WERI-Rb-1 (cell line): ENCODE measurements around the gene IQUB.
"Not testable (repeated sequence)": the region's sequence is repeated elsewhere in the genome, so short reads cannot be mapped to it uniquely, and the experiment has no call there.

Experiments
- DNase-seq: peaks from one replicate; pipeline ENCODE4 v3.0.0-alpha.2; 2020
- H3K27ac ChIP-seq: fragments of 250-450 bp; sonication (Bioruptor Pico); 2 replicates; pipeline ENCODE4 v1.5.1; 2020; ENCODE audit warnings: mild to moderate bottlenecking, moderate library complexity
- H3K27me3 ChIP-seq: fragments of 250-450 bp; sonication (Bioruptor Pico); 2 replicates; pipeline ENCODE4 v1.5.1; 2021; ENCODE audit warnings: mild to moderate bottlenecking, low read depth, moderate library complexity; ENCODE audit not compliant: insufficient read depth, severe bottlenecking
- H3K36me3 ChIP-seq: fragments of 250-450 bp; sonication (Bioruptor Pico); 2 replicates; pipeline ENCODE4 v1.5.1; 2020; ENCODE audit warnings: mild to moderate bottlenecking, moderate library complexity
- H3K4me3 ChIP-seq: 2 replicates; pipeline ENCODE4 v1.5.1; 2011; ENCODE audit warnings: low read depth, mild to moderate bottlenecking, control low read depth, low read length
- H3K9me3 ChIP-seq: fragments of 250-450 bp; sonication (Bioruptor Pico); 2 replicates; pipeline ENCODE4 v1.5.1; 2021; ENCODE audit warnings: mild to moderate bottlenecking, moderate library complexity; ENCODE audit not compliant: severe bottlenecking
- CTCF ChIP-seq: IDR thresholded peaks from 2 replicates; pipeline ENCODE4 v1.5.1; 2011; ENCODE audit warnings: low read depth, mild to moderate bottlenecking, control low read depth, inconsistent platforms, low read length

IQUB gene

DNA sequence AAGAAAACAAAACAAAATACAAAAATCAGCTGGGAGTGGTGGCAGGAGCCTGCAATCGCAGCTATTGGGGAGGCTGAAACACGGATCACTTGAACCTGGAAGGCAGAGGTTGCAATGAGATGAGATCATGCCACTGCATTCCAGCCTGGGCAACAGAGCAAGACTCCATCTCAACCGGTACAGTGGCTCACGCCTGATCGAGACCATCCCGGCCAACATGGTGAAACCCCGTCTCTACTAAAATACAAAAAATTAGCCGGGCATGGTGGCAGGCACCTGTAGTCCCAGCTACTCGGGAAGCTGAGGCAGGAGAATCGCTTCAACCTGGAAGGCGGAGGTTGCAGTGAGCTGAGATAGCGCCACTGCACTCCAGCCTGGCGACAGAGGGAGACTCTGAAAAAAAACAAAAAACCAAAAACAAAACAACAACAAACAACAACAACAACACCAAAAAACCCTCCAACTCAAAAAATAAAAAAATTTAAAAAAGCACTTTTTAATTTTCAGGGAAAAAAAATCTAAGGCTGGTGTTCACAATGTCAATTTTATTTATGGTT, 4.3 kb downstream of the IQUB start:
- H3K36me3 ChIP-seq, H3K27ac ChIP-seq, DNase-seq: not testable (repeated sequence)

DNA sequence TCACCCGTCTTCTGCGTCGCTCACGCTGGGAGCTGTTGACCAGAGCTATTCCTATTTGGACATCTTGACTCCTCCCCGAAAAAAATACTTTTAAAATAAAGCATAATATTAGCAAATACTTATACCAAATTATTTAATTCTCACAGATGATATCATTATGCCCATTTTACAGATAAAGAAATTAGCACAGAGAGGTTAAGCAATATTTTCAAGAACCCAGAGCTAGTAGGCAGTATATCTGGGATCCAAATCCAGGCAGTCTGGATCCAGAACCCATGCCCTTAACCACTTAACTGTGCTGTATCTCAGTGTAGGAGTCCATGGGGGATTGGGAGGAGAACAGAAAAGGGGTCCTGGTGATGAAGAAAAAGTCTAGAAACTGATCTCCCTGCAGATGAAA, 6.1 kb downstream of the IQUB start:
- H3K9me3 ChIP-seq = no peaks in the 10 kb centered on the region
- H3K27me3 ChIP-seq = peaks cover 2% of the 10 kb centered on the region
- no peak overlapping the region for H3K4me3 ChIP-seq
- no peak for DNase-seq
- no peaks in the 10 kb centered on the region for H3K36me3 ChIP-seq
- TF ChIP-seq CTCF = no peak
- H3K27ac ChIP-seq = no peak overlapping the region

More for the DNA sequence above, 4.3 kb downstream of the IQUB start:
- not testable (repeated sequence) for H3K27me3 ChIP-seq, H3K4me3 ChIP-seq, H3K9me3 ChIP-seq

DNA sequence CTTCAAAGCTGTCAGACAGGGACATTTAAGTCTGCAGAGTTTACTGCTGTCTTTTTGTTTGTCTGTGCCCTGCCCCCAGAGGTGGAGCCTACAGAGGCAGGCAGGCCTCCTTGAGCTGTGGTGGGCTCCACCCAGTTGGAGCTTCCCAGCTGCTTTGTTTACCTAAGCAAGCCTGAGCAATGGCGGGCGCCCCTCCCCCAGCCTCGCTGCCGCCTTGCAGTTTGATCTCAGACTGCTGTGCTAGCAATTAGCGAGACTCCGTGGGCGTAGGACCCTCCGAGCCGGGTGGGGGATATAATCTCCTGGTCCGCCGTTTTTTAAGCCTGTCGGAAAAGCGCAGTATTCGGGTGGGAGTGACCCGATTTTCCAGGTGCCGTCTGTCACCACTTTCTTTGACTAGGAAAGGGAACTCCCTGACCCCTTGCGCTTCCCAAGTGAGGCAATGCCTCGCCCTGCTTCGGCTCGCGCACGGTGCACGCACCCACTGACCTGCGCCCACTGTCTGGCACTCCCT, 6.6 kb downstream of the IQUB start:
- H3K27ac ChIP-seq, H3K36me3 ChIP-seq, H3K27me3 ChIP-seq, H3K4me3 ChIP-seq, H3K9me3 ChIP-seq, DNase-seq: not testable (repeated sequence)

DNA sequence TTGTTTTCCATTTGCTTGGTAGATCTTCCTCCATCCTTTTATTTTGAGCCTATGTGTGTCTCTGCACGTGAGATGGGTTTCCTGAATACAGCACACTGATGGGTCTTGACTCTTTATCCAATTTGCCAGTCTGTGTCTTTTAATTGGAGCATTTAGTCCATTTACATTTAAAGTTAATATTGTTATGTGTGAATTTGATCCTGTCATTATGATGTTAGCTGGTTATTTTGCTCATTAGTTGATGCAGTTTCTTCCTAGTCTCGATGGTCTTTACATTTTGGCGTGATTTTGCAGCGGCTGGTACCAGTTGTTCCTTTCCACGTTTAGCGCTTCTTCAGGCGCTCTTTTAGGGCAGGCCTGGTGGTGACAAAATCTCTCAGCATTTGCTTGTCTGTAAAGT, 7.9 kb downstream of the IQUB start:
- not testable (repeated sequence) for H3K36me3 ChIP-seq, H3K27ac ChIP-seq, H3K27me3 ChIP-seq, H3K4me3 ChIP-seq, H3K9me3 ChIP-seq, DNase-seq

GRCh38 chr7:123522066-123522465, 12.3 kb downstream of the IQUB start:
- H3K27me3 ChIP-seq = no peaks in the 10 kb centered on the region
- no peaks in the 10 kb centered on the region for H3K9me3 ChIP-seq
- no peak for TF ChIP-seq CTCF
- DNase-seq = no peak
- H3K36me3 ChIP-seq = no peaks in the 10 kb centered on the region
- no peak overlapping the region for H3K4me3 ChIP-seq
- H3K27ac ChIP-seq = no peak overlapping the region

DNA sequence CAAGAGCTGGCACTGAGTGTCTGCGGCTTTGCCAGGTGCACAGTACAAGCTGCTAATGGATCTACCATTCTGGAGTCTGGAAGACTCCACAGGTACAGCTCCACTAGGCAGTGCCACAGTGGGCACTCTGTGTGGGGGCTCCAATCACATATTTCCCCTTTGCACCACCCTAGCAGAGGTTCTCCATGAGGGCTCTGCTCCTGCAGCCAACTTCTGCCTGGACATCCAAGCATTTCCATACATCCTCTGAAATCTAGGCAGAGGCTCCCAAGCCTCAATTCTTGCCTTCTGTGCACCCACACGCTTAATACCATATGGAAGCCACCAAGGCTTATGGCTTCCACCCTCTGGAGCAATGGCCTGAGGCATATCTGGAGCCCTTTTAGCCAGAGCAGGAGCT, 29.2 kb downstream of the IQUB start:
- no peak overlapping the region for H3K27ac ChIP-seq
- no peak for TF ChIP-seq CTCF
- no peaks in the 10 kb centered on the region for H3K27me3 ChIP-seq
- no peaks in the 10 kb centered on the region for H3K36me3 ChIP-seq
- no peak for DNase-seq
- no peak overlapping the region for H3K4me3 ChIP-seq
- peaks cover 6% of the 10 kb centered on the region for H3K9me3 ChIP-seq

DNA sequence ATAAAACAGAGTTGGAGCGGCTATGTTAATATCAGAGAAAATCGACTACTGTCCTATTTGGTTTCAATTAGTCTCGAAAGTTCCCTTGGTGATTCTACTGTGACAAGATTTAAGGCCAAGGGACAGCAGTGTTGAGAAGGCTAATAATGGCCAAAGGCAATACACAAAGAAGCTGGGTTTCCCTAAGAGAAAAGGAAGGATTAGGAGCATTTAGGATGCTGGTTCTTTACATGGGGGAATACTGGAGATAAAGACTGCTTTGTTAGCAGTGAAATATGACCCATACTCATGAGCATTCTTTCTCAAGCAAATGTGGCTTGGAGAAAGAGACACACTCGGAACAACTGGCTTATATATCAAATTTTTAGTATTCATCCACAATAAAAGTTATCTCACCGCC, 32.2 kb downstream of the IQUB start:
- no peak overlapping the region for H3K4me3 ChIP-seq
- TF ChIP-seq CTCF = no peak

More for the DNA sequence above, 32.2 kb downstream of the IQUB start:
- no peaks in the 10 kb centered on the region for H3K36me3 ChIP-seq
- H3K27me3 ChIP-seq = no peaks in the 10 kb centered on the region
- H3K9me3 ChIP-seq = peaks cover 6% of the 10 kb centered on the region
- DNase-seq = no peak
- no peak overlapping the region for H3K27ac ChIP-seq
